Ectodermal cell (in vitro differentiated cells): Measurements from ENCODE around the gene ECEL1.

ENCODE experiments used
- H3K27ac ChIP-seq: 2 replicates; pipeline ENCODE4 v1.7.0; 2013; ENCODE audit warnings: mild to moderate bottlenecking, low read depth, low read length; ENCODE audit not compliant: insufficient read depth, poor library complexity, severe bottlenecking
- H3K27me3 ChIP-seq: 2 replicates; pipeline ENCODE4 v1.7.0; 2013; ENCODE audit warnings: mild to moderate bottlenecking, low read length; ENCODE audit not compliant: insufficient read depth, control insufficient read depth, poor library complexity, severe bottlenecking
- H3K36me3 ChIP-seq: one replicate; pipeline ENCODE4 v1.7.0; 2013; ENCODE audit warnings: low read length; ENCODE audit not compliant: control insufficient read depth, insufficient read depth
- H3K4me1 ChIP-seq: one replicate; pipeline ENCODE4 v1.7.0; 2013; ENCODE audit warnings: low read length; ENCODE audit not compliant: control insufficient read depth, insufficient read depth
- H3K4me3 ChIP-seq: 2 replicates; pipeline ENCODE4 v1.7.0; 2013; ENCODE audit warnings: low read depth, low read length, control low read depth; ENCODE audit not compliant: insufficient read depth
- H3K9me3 ChIP-seq: 2 replicates; pipeline ENCODE4 v1.7.0; 2013; ENCODE audit warnings: mild to moderate bottlenecking, low read length, moderate library complexity; ENCODE audit not compliant: control insufficient read depth
- WGBS, 2 experiments: methylation state at CpG; one replicate each; pipeline ENCODE4 v1.1.7; 2013; ENCODE audit warnings: missing lambda C conversion rate in 2 of 2; 5-methylcytosine and 5-hydroxymethylcytosine counted together

ECEL1 gene

DNA sequence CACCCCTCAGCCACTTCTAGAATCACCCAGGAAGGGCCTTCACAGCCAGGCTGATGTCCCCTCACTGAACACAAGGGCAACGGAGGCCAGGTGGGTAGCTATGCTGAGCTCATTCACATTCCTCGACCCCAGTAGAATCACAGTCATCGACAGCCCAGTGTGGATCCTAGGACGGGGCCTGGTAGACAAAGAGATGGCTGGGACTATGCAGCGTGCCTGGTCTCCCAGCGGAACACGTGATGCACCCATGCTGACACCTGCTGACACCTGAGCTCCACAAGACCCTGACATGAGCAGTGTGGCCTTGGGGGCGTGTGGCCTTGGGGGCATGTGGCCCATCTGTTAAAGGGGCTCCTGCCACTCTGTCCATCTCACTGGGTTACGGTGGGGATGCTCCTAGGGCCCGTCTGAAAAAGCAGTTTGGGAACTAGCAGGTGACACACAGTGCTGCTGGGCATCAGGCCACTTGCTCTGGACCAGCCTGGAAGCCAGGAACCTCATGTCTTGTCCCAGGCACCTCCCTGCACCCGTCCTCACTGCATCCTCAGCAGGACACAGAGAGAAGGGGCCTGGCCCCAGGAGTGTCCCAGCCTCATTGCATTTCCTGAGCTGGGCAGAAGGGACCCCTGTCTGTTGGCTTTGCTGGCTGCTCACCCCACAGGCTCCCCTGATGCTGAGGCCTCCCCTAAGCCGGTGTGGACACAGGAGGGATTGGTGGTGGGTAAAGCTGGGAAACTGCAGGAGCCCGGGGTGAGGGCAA, 9.7 kb downstream of the ECEL1 start:
- 89 to 91% methylated on average over 13 of the region's 13 CpGs for WGBS, 2 experiments
- no peaks in the 10 kb centered on the region for H3K36me3 ChIP-seq
- no peak overlapping the region for H3K4me3 ChIP-seq
- H3K27ac ChIP-seq = no peak overlapping the region
- no peaks in the 10 kb centered on the region for H3K27me3 ChIP-seq
- no peaks in the 10 kb centered on the region for H3K9me3 ChIP-seq
- no peaks in the 10 kb centered on the region for H3K4me1 ChIP-seq

DNA sequence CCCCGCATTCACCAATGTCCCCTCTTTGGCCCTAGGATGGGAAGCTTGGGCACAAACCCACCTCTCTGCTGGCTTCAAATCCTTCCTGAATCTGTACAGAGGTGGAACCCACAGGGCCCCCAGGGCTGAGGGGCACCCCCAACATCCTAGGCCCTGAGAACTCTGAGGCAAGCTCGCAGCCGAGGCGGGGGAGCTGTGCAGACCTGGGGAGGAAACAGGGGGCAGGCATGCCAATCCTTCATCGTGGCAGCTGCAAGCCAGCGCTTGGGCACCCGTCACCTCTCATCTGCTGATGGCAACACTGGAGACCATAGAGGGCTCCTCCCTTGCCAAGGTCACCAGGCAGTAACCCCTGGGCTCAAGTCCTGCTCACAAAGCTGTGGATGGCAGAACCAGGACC, 10.8 kb downstream of the ECEL1 start:
- no peak overlapping the region for H3K4me3 ChIP-seq
- H3K27me3 ChIP-seq = no peaks in the 10 kb centered on the region
- 93 to 96% methylated on average over 7 of the region's 7 CpGs for WGBS, 2 experiments
- no peak overlapping the region for H3K27ac ChIP-seq
- H3K36me3 ChIP-seq = no peaks in the 10 kb centered on the region
- no peaks in the 10 kb centered on the region for H3K4me1 ChIP-seq
- no peaks in the 10 kb centered on the region for H3K9me3 ChIP-seq

DNA sequence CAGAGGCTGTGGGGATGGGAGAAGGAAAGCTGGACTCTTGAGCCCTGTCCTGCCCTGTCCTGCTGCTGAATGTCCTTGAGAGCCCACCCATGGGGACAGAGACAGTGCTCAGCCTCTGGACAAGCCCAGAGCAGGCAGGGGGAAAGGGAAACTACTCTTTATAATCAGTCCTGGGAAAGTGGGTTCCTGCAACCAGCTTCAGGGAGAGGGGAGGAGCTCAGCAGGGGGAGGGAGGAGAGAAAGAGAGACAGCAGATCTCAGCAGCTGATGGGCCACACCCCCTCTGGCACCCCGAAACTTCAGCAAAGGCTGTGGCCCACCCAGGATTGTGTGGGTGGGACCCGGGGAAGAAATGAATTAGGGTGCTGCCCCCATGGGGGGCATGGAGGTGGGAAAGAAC, 11.6 kb downstream of the ECEL1 start:
- Histone ChIP-seq H3K4me3 (no peak overlapping the region), H3K9me3 (no peaks in the 10 kb centered on the region), H3K4me1 (no peaks in the 10 kb centered on the region), H3K27ac (no peak overlapping the region), H3K27me3 (no peaks in the 10 kb centered on the region), H3K36me3 (no peaks in the 10 kb centered on the region)
- WGBS, 2 experiments = 89 to 94% methylated on average over 2 of the region's 2 CpGs

DNA sequence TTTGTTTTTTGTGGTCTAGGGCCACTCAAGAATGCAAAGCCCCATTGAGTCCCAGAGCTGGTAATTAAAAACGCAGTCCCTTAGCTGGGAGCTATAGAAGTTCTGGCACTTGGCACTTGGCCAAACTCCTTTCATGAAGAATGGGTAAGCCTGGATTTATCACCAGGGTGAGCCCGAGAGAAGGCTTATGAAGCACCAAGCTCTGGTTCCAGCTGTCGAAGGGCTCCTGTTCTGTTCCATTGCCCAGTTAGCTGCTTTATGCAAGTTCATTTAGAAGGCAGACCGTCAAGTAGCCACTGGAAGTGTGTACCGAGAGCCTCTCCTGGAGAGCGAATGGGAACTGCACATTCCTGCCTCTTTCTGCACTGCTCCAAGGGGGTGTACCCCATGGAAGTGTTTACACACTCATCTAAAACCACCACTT, 14.2 kb downstream of the ECEL1 start:
- 77 to 84% methylated on average over 6 of the region's 6 CpGs for WGBS, 2 experiments
- Histone ChIP-seq H3K36me3 (no peaks in the 10 kb centered on the region), H3K27ac (no peak overlapping the region), H3K4me1 (no peaks in the 10 kb centered on the region), H3K4me3 (no peak overlapping the region), H3K27me3 (no peaks in the 10 kb centered on the region), H3K9me3 (no peaks in the 10 kb centered on the region)

DNA sequence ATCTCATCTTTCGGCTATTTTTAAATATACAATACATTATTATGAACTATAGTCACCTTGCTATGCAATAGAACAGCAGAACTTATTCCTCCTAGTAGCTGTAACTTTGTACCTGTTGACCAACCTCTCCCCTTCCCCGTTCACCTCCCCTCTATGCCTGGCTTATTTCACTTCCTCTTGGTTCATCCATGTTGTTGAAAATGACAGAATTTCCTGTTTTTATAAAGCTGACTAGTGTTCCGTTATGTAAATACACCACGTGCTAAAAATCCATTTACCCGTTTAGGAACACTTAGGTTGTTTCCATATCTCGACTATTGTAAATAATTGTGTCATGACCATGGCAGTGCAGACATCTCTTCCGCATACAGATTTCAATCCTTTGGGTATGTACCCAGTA, 21.4 kb downstream of the ECEL1 start:
- H3K27ac ChIP-seq = no peak overlapping the region
- H3K9me3 ChIP-seq = no peaks in the 10 kb centered on the region
- no peaks in the 10 kb centered on the region for H3K36me3 ChIP-seq
- WGBS, 2 experiments = 94% methylated on average over 6 to 7 of the region's 7 CpGs
- H3K27me3 ChIP-seq = no peaks in the 10 kb centered on the region
- H3K4me3 ChIP-seq = no peak overlapping the region
- H3K4me1 ChIP-seq = no peaks in the 10 kb centered on the region

DNA sequence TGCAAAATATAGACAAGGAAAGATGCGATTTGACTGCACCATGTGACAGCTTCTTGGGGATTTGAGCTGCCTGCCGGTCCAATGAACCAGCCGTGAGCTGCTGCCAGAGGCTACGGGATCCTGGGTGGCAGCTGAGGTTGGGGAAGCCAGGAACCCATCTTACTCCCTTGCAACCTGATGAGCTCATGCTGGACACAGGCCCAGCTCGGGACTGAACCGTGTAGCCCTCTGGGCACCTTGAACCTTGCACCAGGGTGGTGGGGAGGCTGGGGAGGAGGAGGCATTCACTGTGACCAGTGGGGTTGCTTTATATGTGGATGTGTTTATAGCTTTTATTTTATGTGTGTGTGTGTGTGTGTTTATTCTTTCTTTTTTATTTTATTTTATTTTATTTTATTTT, 22.6 kb downstream of the ECEL1 start:
- Histone ChIP-seq H3K27me3 (no peaks in the 10 kb centered on the region), H3K36me3 (no peaks in the 10 kb centered on the region), H3K4me3 (no peak overlapping the region), H3K4me1 (no peaks in the 10 kb centered on the region), H3K9me3 (no peaks in the 10 kb centered on the region), H3K27ac (no peak overlapping the region)
- WGBS, 2 experiments = 93 to 95% methylated on average over 6 of the region's 6 CpGs

DNA sequence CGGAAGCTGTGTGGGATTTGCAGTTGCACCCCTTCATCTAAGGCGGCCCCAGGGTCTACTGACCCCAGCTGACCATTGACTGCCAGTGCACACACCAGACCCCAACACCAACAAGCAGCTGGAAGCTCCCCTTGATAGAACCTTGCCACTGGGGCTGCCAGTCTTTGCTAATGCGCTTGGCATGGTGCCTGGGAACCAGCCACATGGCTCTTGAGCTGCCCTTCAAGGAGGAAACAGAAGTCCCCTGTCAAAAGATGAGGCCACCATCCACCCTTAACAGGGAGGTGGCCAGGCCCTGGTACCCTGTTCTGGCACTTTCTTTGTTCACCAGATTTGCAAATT, 23.1 kb downstream of the ECEL1 start:
- no peaks in the 10 kb centered on the region for H3K36me3 ChIP-seq
- 91 to 96% methylated on average over 3 of the region's 3 CpGs for WGBS, 2 experiments
- H3K4me3 ChIP-seq = no peak overlapping the region
- H3K27ac ChIP-seq = no peak overlapping the region
- no peaks in the 10 kb centered on the region for H3K9me3 ChIP-seq
- no peaks in the 10 kb centered on the region for H3K27me3 ChIP-seq
- H3K4me1 ChIP-seq = no peaks in the 10 kb centered on the region

DNA sequence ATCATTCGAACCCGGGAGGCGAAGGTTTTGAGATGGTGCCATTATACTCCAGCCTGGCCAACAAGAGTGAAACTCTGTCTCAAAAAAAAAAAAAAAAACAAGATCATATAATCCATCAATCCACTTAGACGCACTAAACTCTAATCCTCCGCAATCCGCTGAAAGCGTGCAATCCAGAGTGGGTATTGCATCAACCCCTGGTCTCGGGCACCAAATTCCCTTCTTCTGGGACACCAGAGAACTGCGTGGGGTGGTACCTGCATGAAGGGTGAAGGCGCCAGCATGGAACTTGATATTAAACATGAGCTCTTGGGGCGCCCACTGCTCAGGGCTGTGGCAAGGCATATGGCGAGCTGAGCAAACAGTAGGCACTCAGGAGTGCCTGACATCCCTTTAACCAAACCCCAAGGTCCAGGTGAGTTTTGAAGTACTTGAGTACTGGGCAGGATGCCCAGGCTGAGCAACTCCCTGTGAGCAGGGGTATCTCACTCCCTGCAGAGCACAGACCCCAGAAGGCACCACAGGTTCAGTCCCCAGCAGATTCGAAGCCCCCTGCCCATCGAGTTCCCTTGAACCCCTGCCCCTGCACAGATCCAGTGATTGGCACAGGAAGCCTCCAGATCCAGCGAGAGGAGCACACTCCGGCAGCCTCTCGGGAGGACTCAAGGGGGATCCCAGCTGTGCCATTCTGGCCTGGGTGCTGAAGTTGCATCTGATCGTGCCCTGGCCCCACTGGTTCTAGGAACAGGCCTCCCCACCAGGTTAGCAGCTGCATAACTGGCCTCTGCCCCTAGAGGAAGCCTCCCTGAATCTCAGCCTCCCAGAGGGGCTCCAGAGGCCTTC, 23.7 kb downstream of the ECEL1 start:
- H3K9me3 ChIP-seq = no peaks in the 10 kb centered on the region
- no peaks in the 10 kb centered on the region for H3K4me1 ChIP-seq
- H3K36me3 ChIP-seq = no peaks in the 10 kb centered on the region
- H3K4me3 ChIP-seq = no peak overlapping the region
- no peak overlapping the region for H3K27ac ChIP-seq
- 89% methylated on average over 18 of the region's 18 CpGs for WGBS, 2 experiments
- no peaks in the 10 kb centered on the region for H3K27me3 ChIP-seq

DNA sequence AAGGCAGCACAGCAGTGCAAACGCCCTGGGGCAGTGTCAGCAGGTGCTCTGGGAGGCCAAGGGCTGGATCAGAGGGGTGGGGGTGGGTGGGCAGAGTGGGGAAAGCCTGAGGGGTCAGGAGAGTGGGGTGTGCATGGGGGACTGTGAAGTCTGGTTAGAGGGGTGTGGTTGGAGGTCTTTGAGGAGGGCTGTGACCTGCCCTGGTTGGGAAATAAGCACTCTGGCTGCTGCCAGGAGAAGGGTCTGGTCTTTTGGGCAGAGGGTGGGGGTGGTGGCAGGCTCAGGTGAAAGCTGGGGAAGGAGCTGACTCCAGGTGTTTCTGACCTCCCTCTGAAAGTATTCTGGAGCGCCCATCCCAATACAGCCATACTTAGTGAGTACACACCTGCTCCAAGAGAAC, 27.5 kb downstream of the ECEL1 start:
- 71 to 81% methylated on average over 1 to 2 of the region's 2 CpGs for WGBS, 2 experiments
- H3K9me3 ChIP-seq = no peaks in the 10 kb centered on the region
- H3K27me3 ChIP-seq = no peaks in the 10 kb centered on the region

DNA sequence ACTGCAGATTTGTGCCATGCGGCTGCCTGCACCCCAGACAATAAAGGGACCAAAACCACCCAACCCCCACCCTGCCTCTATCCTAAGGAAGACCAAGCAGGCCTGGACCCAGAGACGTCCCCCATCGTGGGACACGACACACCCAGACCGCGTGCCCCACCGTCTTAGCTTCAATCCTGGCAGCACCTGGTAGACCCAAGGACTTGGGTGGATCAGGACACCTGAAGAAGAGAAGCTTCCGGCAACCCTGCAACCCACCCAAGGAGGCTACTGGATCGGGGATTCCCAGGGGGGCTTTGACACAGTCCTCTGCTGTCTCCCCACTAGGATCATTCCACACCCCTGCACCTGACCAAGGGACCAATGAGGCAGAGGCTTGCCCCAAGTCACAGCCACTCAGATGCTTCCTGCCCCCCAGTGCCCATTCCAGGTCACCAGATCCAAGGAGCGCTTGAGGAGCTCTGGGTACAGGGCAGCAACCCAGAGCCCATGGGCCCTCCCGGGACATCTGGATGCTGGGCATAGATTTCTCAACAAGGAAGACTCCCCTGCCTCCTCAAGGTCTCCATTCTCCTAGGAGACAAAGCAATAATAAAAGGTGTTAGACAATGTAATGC, 28.1 kb downstream of the ECEL1 start:
- Histone ChIP-seq H3K9me3 (no peaks in the 10 kb centered on the region), H3K4me3 (no peak overlapping the region), H3K27me3 (no peaks in the 10 kb centered on the region), H3K4me1 (no peaks in the 10 kb centered on the region), H3K36me3 (no peaks in the 10 kb centered on the region), H3K27ac (no peak overlapping the region)
- 93 to 96% methylated on average over 11 of the region's 11 CpGs for WGBS, 2 experiments

More for the DNA sequence above, 27.5 kb downstream of the ECEL1 start:
- Histone ChIP-seq H3K4me1 (no peaks in the 10 kb centered on the region), H3K4me3 (no peak overlapping the region), H3K27ac (no peak overlapping the region), H3K36me3 (no peaks in the 10 kb centered on the region)
